Measurements from ENCODE around the gene HMCN2. TPM values are rescaled to one million over a fixed set of nuclear protein-coding genes. Genes with fewer than 3 reads are reported as not detected.
"Not testable (repeated sequence)": the region's sequence is repeated elsewhere in the genome, so short reads cannot be mapped to it uniquely, and the experiment has no call there.

HMCN2 gene
- total RNA-seq, 1 donor from 2014 or later: 0.15 TPM

GRCh38 chr9:130337784-130338380, 72.3 kb downstream of the HMCN2 start:
- no peak overlapping the region for H2AFZ ChIP-seq (replicated peaks)
- no peaks in the 10 kb centered on the region for H3K79me2 ChIP-seq (ENCODE audit: low read depth)
- no peak overlapping the region for H3K9ac ChIP-seq
- DNase-seq (ENCODE audit: low spot score): no peak
- H3K9me3 Mint-ChIP-seq: no peaks in the 10 kb centered on the region
- no peaks in the 10 kb centered on the region for H3F3A ChIP-seq (ENCODE audit: low read depth)
- H3K4me1 ChIP-seq: no peaks in the 10 kb centered on the region
- peaks cover 3% of the 10 kb centered on the region for H3K4me1 Mint-ChIP-seq
- H3K27me3 Mint-ChIP-seq (ENCODE audit: insufficient read depth, low read depth): peaks cover 14% of the 10 kb centered on the region
- no peak overlapping the region for H3K4me2 ChIP-seq
- H3K9me3 ChIP-seq (ENCODE audit: low read depth): no peaks in the 10 kb centered on the region
- no peaks in the 10 kb centered on the region for H3K27me3 ChIP-seq
- H3K4me3 ChIP-seq: no peak overlapping the region
- TF ChIP-seq EZH2 (IDR thresholded peaks at IDR 0.05) (no peak), EZH2phosphoT487 (IDR thresholded peaks at IDR 0.05) (no peak)
- TF ChIP-seq, protein P1, sequence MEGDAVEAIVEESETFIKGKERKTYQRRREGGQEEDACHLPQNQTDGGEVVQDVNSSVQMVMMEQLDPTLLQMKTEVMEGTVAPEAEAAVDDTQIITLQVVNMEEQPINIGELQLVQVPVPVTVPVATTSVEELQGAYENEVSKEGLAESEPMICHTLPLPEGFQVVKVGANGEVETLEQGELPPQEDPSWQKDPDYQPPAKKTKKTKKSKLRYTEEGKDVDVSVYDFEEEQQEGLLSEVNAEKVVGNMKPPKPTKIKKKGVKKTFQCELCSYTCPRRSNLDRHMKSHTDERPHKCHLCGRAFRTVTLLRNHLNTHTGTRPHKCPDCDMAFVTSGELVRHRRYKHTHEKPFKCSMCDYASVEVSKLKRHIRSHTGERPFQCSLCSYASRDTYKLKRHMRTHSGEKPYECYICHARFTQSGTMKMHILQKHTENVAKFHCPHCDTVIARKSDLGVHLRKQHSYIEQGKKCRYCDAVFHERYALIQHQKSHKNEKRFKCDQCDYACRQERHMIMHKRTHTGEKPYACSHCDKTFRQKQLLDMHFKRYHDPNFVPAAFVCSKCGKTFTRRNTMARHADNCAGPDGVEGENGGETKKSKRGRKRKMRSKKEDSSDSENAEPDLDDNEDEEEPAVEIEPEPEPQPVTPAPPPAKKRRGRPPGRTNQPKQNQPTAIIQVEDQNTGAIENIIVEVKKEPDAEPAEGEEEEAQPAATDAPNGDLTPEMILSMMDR (IDR thresholded peaks at IDR 0.05): no peak
- H3K36me3 Mint-ChIP-seq: no peaks in the 10 kb centered on the region
- H3K4me3 Mint-ChIP-seq: no peak overlapping the region
- H3K27ac ChIP-seq: no peak overlapping the region
- H4K20me1 ChIP-seq (ENCODE audit: low read depth): no peaks in the 10 kb centered on the region
- no peaks in the 10 kb centered on the region for H3K36me3 ChIP-seq
- no peak overlapping the region for H3K27ac Mint-ChIP-seq

- not testable (repeated sequence) for H3K36me3 Mint-ChIP-seq; H3K36me3 ChIP-seq; H3K27ac ChIP-seq; DNase-seq (ENCODE audit: low spot score); H3K27me3 Mint-ChIP-seq (ENCODE audit: insufficient read depth, low read depth); H3K9me3 Mint-ChIP-seq; H4K20me1 ChIP-seq (ENCODE audit: low read depth); H3F3A ChIP-seq (ENCODE audit: low read depth); H3K4me3 ChIP-seq; H3K4me1 ChIP-seq; H3K27me3 ChIP-seq; H3K9ac ChIP-seq; H3K79me2 ChIP-seq (ENCODE audit: low read depth); H3K4me2 ChIP-seq; H2AFZ ChIP-seq (replicated peaks); H3K4me1 Mint-ChIP-seq; H3K9me3 ChIP-seq (ENCODE audit: low read depth); H3K27ac Mint-ChIP-seq; H3K4me3 Mint-ChIP-seq
Observed at GRCh38 chr9:130338891-130339290, 73.3 kb downstream of the HMCN2 start.

GRCh38 chr9:130339306-130339705, 73.7 kb downstream of the HMCN2 start:
- no peak overlapping the region for H3K4me3 ChIP-seq
- no peaks in the 10 kb centered on the region for H3K9me3 Mint-ChIP-seq
- peaks cover 8% of the 10 kb centered on the region for H3F3A ChIP-seq (ENCODE audit: low read depth)
- H3K4me1 Mint-ChIP-seq: no peaks in the 10 kb centered on the region
- no peaks in the 10 kb centered on the region for H3K36me3 ChIP-seq
- no peak overlapping the region for H3K4me2 ChIP-seq
- H3K4me3 Mint-ChIP-seq: no peak overlapping the region
- no peak for DNase-seq (ENCODE audit: low spot score)
- H3K27me3 ChIP-seq: no peaks in the 10 kb centered on the region
- H3K27ac Mint-ChIP-seq: no peak overlapping the region
- TF ChIP-seq, protein P1 (IDR thresholded peaks at IDR 0.05): no peak
- no peak for TF ChIP-seq EZH2phosphoT487 (IDR thresholded peaks at IDR 0.05)
- no peak for TF ChIP-seq EZH2 (IDR thresholded peaks at IDR 0.05)
- no peak overlapping the region for H3K27ac ChIP-seq
- H3K9me3 ChIP-seq (ENCODE audit: low read depth): no peaks in the 10 kb centered on the region
- no peaks in the 10 kb centered on the region for H3K36me3 Mint-ChIP-seq
- H3K27me3 Mint-ChIP-seq (ENCODE audit: insufficient read depth, low read depth): peaks cover 6% of the 10 kb centered on the region
- H3K79me2 ChIP-seq (ENCODE audit: low read depth): no peaks in the 10 kb centered on the region
- H2AFZ ChIP-seq (replicated peaks): no peak overlapping the region
- H3K9ac ChIP-seq: no peak overlapping the region
- H4K20me1 ChIP-seq (ENCODE audit: low read depth): no peaks in the 10 kb centered on the region
- no peaks in the 10 kb centered on the region for H3K4me1 ChIP-seq

DNA sequence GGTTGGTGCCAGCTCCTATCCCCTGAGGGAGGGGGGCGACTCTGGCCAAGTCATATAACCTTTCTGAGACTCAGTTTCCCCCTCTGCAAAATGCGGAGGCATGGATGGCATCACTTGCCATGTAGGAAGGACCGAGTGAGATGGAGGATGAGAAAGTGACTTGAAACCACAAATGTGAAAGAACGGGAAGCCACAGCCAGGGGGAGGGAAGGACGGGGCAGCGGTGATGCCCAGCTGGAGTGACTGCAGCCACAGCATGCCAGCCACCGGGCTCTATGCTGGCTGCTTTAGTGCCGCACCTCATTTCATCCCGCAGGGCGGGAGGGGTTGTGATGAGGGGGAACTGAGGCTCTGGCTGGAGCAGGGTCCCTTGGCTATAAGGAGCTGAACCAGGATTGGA, 74.5 kb downstream of the HMCN2 start:
- no peak for DNase-seq (ENCODE audit: low spot score)
- H3K36me3 Mint-ChIP-seq: no peaks in the 10 kb centered on the region
- H3K4me1 ChIP-seq: no peaks in the 10 kb centered on the region
- no peaks in the 10 kb centered on the region for H4K20me1 ChIP-seq (ENCODE audit: low read depth)
- H3K9me3 ChIP-seq (ENCODE audit: low read depth): no peaks in the 10 kb centered on the region
- no peaks in the 10 kb centered on the region for H3K79me2 ChIP-seq (ENCODE audit: low read depth)
- peaks cover 15% of the 10 kb centered on the region for H3F3A ChIP-seq (ENCODE audit: low read depth)
- no peak overlapping the region for H2AFZ ChIP-seq (replicated peaks)
- no peaks in the 10 kb centered on the region for H3K9me3 Mint-ChIP-seq
- no peaks in the 10 kb centered on the region for H3K36me3 ChIP-seq
- peaks cover 5% of the 10 kb centered on the region for H3K27me3 Mint-ChIP-seq (ENCODE audit: insufficient read depth, low read depth)
- no peak overlapping the region for H3K27ac Mint-ChIP-seq
- H3K27ac ChIP-seq: no peak overlapping the region
- TF ChIP-seq, protein P1 (IDR thresholded peaks at IDR 0.05): no peak
- TF ChIP-seq EZH2 (IDR thresholded peaks at IDR 0.05) (no peak), EZH2phosphoT487 (IDR thresholded peaks at IDR 0.05) (no peak)
- no peaks in the 10 kb centered on the region for H3K4me1 Mint-ChIP-seq
- no peak overlapping the region for H3K4me3 Mint-ChIP-seq
- H3K27me3 ChIP-seq: no peaks in the 10 kb centered on the region
- H3K9ac ChIP-seq: no peak overlapping the region
- no peak overlapping the region for H3K4me3 ChIP-seq
- no peak overlapping the region for H3K4me2 ChIP-seq

DNA sequence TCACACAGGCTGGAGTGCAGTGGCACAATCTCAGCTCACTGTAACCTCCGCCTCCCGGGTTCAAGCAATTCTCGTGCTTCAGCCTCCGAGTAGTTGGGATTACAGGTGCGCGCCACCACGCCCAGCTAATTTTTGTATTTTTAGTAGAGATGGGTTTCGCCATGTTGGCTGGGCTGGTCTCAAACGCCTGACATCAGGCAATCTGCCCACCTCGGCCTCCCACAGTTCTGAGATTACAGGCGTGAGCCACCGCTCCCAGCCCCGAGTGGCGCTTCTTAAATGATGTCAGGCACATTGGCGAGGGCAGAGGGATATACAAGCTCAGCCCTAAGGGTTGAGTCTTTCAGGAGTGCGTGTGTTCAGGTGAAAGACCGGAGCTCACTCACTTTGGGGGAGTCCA, 75.0 kb downstream of the HMCN2 start:
- H3K36me3 Mint-ChIP-seq; H3K4me3 ChIP-seq; H3K4me1 ChIP-seq; H3K27ac ChIP-seq; DNase-seq (ENCODE audit: low spot score); H3K4me1 Mint-ChIP-seq; H3K36me3 ChIP-seq; H3K9me3 ChIP-seq (ENCODE audit: low read depth); H2AFZ ChIP-seq (replicated peaks); H4K20me1 ChIP-seq (ENCODE audit: low read depth); H3K27me3 Mint-ChIP-seq (ENCODE audit: insufficient read depth, low read depth); H3K9me3 Mint-ChIP-seq; H3K4me2 ChIP-seq; H3K27ac Mint-ChIP-seq; H3K79me2 ChIP-seq (ENCODE audit: low read depth); H3K9ac ChIP-seq; H3K27me3 ChIP-seq; H3K4me3 Mint-ChIP-seq: not testable (repeated sequence)
- peaks cover 18% of the 10 kb centered on the region for H3F3A ChIP-seq (ENCODE audit: low read depth)

All from neural progenitor cell (in vitro differentiated cells).